GM18868 (cell line): ENCODE results near the gene CYSRT1.
A peak's percentile ranks its signal among the peaks of the same experiment; 100 is the strongest.

Source experiments
- ATAC-seq: cut with Tn5 transposase; IDR thresholded peaks from one replicate; pipeline ENCODE4 v1.9.1; 2021; ENCODE audit warnings: mild to moderate bottlenecking, moderate library complexity; ENCODE audit not compliant: unreplicated experiment

The CYSRT1 gene

DNA sequence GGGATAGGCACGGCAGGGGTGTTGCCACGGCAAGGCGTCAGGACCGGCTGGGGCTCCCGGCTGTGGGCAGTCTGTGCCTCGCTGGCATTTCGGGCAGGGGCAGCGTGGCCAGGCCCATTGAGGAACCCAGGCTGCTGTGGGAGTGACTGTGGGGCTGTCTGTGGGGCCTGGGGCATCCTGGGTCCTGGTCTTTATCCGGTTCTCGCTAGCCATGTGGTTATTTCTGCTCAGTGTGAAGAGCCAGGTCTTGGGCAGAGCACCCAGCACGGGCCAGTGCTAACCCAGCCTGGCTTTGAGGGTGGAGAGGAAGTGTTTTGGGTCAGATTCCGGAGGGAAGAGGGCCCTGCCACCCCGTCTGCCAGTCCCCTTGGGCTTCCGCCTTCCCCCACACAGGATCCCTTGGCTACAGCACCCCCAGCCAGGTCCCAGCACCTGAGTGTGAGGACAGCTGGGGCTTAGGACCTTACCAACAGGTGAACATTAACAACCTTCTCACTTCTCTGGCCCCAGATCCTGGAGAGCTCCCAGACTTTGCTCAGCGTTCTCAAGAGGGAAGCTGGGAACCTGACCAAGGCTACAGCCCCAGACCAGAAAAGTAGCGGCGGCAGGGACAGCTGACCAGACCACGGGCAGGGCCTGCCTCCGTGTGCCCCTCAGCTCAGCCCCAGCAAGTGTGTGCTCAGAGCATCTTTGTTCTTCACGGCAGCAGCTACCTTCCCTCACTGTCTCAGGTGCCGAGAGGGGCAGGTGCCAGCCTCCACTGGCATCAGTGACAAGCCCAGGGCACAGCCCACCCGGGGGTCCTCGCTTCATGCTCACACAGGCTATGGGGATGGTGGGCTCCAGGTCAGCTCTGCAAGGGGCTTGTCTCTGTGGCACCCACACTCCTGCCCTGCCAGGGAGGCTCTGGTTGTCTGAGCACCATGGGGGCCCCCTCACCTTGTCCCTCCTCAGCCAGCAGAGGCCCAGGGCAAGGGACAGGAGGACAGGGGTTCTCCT is 35.4 kb upstream of the CYSRT1 start:
- ATAC-seq = no peak

DNA sequence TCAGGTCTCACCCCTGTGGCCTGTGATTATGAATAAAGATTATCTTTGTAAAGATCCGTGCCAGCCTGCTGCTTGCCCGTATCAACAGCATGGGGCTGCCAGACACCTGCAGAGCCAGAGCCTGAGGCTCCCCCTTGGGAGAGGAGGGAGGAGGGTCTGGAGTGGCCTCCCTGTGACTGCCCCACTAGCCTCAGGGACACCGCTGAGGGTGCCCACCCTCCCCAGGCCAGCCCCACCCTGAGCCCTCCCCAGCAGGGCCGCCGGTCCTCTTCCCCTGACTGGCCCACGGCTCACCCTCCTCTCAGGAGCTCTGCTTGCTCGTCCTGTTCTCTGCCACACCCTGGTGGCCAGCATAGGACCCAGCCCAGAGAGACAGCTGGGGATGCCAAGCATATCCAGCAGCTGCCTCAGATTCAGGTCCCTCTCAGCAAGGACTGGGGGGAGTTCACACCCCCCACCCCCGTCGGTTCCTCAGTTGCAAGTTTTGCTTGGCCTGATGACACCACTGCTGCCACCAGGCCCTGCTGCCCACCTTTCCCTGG is 34.6 kb upstream of the CYSRT1 start:
- no peak for ATAC-seq

DNA sequence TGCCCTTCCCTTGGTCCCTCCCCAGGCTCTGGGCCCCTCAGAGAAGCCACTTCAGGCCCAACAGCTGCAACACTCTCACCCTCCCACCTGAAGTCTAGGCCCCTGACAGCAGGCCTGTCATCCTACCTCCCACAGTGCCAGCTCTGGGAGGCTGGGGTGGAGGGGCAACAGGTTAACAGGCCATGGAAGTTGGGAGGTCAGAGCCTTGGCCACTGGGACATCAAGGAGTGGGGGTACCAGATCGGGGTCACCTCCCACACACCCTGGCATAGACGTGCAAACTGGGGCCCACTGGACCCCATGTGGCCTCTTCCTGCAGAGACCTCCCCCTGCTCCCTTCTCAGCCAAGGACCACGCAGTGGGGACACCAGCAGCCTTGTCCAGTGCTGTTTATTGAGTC is 33.7 kb upstream of the CYSRT1 start:
- no peak for ATAC-seq

DNA sequence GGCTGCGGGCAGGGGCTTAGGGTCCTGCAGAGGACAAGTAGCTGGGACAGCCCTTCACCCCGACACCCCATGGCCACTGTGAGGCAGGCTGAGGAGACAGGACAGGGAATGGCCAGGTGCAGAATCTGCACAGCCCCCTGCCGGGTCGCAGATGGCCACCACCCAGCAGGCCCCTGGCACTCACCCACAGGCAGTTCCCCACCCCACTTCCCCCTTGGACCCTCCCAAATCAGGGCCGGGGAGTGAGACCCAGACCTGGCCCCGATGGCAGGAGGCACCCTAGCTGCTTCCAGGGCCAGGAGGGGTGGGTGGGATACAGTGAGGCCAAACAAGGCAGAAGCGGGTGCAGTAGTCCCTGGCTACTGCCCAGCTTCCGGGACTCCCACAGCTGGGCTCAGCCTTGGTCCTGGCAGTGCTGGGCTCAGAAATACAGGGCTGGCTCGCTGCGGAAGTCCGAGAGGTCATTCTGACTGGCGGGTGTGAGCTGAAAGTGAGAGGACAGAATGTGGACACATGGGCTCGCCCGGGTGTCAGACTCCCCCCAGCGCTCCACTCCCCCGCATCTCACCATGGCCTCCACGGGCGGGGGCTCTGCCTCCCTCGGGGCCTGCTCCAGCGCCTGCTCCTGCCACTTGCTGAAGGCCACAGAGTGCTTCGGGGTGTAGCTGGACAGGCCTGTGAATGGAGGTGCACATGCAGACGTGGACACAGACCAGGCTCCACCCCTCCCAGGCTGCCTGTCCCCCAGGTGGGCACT is 33.1 kb upstream of the CYSRT1 start:
- ATAC-seq = no peak

DNA sequence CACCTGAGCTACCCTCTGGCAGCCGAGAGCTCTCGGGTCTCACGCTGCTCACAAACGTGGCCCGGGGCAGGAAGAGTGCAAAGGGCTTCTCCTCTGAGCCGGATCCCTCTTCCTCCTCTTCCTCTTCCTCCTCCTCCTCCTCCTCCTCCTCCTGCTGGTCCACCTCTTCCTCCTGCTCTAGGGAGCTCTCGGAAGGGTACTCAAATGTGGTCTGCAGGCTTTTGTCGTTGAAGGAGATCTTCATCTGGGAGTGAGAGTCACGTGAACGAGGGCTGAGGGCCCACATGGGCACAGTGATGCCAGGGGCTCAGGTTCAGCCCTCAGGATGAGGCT is 32.6 kb upstream of the CYSRT1 start:
- ATAC-seq = no peak

DNA sequence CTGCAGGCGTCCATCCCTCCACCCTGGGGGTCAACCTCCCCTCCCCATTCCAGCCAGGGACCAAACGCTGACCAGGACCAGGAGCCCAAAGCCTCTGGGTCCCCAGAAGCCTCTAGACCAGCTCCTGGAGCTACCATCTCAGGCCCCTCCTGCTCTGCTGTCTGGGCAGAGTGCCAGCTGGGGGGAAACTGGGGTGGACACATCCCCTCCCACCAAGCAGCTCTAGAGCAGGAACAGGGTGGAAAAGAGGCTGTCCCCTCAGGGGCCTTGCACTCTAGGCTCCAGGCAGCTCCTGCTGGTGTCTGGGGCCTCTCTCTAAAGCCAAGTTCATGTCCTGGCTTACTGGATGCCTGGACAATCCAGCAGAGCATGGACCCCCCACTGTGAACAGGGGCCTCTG is 32.1 kb upstream of the CYSRT1 start:
- ATAC-seq = no peak

DNA sequence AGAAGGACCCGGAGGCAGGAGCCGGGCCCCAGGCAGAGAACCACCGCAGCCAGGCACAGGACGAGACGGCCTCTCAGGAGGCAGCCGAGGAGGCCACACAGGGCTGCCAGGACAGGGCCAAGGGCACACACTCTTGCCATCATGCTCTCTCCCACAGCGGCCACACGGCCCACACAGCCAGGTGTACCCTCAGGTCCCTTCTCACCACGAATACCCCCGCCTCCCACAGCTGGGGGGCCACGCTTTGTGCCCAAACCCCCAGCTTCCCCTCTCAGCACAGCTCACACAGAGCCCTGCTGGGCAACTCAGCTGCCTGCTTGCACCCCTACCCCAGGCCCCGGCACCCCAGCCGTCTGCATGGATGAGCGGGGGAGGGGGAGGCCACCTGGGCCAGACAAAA is 31.2 kb upstream of the CYSRT1 start:
- ATAC-seq = no peak

DNA sequence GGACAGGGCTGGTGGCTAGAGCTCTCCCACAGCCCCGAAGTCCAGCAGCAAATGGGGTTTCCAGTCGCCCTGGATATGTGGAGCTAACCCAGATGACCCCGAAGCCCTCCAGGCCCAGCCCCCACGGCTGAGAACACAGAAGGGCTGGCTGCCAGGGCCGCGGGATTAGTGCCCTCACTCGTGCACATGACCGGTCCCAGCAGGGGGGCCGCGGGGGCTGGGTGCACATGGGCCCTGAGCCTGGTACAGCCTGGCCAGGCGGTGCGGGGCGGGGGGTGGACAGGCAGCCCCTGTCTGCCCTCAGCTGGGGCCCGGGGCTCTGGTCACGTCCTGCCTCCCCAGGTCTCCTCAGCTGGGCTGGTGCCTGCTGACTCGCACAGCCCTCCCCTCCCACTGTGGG is 30.6 kb upstream of the CYSRT1 start:
- no peak for ATAC-seq

DNA sequence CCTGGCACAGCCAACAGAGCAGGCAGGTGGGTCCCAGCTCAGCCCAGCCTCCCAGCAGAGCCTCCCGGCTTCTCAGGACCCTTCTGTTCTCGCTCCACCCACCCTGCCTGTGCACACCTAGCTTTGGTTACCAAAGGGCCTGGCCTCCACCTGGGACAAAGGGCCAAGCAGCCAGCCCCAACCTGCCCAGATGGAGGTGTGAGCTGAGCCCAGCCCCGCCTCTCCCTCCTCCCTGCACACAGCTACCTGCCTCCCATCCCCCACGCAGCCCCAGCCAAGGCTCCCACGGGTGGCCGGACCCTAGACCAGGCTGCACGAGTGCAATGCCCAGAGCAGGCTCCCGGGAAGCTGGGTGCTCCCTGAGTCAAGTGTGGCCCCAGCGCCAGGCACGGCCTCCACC is 30.1 kb upstream of the CYSRT1 start:
- no peak for ATAC-seq

DNA sequence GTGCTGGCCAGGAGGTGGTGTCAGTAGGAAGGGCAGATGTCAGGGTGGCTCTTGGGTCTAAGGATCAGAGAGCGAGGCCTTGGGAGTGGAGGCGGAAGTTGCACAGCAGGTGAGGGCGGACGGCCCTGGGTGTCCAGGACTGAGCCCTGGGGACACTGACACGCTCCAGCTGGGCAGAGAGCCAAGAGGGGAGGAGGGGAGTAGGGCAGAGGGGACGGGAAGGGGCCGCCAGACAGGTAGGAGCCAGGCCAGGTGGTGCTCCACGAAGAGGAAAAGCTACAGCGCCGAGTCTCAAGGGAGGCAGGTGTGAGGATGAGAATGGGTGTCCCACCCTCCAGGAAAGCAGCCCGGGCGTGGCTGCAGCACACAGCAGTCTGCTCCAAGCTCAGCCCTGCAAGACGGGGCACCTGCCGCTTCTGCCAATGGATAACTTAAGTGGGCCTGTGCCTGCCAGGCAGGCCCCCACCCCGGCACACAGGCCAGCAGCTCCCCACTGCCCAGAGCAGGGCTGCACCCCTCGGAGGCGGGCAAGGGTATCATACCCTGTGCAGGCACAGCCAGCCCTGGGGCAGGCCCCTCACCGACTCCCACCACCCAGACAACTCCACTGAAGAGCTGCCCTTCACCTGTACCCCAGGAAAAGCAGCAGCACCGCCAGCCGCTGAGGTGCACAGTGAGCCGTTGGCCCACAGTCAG is 29.3 kb upstream of the CYSRT1 start:
- no peak for ATAC-seq

DNA sequence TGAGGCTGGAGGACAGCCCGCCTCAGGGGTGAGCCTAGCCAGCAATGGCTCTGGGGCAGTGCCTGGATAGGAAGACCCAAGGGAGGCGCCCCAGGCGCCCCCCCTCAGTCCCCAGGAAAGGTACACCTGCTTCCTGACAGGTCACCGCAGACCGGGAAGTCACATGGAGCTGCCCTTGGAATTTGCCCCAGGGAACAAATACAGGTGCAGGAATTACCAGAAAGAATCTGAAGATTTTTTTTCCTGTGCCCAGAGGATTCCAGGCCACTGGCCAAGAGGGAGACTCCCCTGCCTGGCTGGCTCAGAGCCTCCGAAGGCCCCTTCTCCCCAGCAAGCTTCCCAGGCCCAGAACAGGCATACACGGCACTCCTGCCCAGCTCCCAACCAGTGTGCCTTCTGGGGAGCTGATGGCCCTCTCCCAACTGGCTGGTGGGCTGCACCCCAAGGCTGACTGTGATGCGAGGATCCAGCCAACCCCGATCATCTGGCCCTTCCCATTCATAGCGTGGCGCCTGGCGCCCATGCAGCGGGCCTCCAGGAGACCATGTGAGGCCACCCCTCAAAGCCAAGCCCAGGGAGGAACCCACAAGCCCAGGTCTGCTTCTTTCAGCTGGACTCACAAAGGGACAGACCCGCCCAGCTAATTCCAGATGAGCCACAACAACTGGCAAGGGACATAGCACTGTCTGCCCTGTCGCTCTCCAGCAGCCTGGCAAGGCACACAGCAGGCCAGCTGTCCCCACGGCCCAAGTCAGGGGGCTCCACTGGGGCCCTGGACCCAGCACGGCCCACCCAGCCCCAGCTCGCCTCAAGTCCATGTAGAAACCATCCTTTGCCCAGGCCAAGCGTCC is 26.7 kb upstream of the CYSRT1 start:
- no peak for ATAC-seq

DNA sequence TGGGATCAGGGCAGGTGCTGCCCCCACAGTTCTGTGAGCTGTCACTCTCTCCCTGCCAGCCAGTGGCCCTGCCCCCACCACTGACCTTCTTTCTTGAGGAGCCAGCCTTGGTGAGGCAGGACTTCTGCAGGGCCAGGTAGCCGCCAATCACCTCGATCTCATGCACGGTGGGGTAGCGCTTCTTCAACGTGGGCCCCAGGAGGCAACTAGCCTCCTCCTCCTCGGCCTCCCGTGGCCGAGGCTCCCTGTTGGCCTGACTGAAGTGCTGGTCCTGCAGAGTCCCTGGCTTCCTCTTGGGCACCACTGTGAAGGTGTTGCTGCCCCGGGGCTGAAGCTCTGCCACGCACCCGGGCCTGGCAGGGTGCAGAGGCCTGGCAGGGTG is 26.1 kb upstream of the CYSRT1 start:
- no peak for ATAC-seq

DNA sequence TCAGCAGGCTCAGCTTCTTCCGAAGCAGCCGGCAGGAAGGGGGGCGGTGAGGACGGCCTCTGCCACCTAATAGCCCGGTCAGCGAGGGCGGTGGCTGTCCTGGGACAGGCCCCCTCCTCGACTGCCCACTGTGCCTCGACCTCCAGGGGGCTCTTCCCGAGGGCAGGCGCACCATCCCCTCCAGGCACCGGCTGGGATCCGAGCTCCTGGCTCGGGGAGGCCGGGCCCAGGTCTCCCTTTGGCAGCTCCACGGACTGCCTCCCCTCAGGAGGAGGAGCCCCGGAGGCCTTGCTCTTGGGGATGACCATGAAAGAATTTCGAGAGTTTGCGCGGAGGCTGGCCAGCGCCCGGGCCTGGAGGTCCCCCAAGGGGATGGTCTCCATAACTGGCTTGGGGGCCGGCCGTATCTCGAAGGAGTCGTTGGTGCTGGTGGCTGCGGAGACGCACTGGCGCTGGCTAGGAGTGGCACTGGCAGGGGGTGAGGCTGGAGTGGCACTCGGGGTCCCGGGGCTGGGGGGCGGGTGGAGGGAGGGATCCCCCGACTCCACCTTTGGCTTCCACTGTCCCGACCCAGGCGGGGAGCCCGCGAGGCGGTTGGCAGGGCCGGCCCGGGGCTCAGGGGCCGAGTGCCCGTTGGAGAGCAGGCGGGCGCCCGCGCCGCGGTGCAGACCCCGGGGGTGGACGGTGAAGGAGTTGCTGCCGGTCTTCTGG is 25.4 kb upstream of the CYSRT1 start:
- ATAC-seq = no peak

DNA sequence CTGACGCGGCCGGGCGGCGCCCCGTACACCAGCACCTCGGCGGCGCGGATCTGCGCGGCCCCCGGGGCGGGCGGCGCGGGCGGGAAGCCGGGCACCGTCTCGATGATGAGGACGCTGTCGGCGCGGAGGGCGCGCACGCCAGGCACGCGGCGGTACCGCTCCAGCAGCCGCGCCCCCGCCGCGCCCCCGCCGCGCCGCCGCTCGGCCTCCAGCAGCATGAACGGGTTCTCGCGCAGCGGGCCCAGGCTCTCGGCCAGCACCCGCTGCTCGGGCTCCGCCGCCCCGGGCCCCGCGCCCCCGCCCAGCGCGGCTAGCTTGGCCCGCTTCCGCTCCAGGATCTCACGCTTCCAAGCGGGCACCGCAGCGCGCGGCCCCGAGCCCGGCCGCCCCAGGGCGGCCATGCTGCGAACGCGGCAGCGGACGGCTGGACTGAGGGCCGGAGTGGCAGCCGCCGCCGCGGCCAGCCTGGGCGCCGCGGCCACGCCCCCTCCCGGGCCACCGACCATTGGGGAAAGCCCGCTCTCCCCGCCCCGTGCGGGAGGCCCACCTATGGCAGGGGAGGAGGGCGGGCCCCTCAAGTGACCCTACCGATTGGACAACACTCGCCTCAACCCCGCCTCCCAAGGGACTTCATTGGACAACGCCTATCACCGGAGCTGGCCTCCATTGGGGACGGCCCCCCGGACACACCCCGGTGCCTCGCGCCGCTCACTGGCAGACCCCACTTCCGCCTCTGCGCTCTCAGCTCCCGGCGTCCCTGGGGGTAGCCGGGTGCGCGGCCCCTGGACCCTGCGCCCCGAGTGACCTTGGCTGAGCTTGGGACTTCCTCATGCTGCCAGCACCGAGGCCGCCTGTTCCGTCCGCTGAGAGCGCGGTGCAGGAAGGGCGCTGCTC is 24.4 kb upstream of the CYSRT1 start, which contains the start of gene TPRN:
Gene TPRN (minus strand): TSS at position 431 of the 894 bp plus-strand sequence. CDS start 30 bp downstream, at position 401.
- ATAC-seq = peak; percentile 88

DNA sequence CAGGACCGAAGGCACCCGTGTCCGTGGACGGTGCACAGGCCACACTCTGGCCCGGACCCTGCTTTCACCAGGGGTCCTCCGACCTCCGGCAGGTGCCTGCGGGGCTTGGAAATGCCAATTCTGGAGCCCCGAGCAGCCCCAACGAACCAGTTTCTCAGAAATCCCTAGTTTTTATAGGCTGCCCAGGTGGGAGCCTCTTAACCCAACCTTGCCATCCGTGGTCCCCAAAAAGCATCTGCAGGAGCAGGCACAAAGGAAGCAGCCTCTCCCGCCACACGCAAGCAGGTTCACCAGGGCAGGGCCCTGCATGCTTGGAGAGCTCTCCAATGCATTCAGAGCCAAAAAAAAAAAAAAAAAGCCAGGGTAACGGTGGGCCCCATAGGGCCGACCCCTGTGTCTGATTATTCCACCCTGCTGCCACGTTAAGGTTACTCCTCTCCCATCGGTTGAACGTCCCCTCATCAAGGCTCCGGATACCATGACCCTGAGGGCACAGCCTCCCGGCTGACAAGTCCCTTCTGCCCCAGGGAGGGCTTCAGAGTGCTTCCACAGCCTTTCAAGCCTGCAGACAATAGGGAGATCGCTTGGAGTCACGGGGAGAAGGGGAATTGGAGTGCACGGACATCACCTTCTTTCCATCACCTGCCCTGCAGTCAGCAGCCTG is 23.6 kb upstream of the CYSRT1 start:
- ATAC-seq = no peak

DNA sequence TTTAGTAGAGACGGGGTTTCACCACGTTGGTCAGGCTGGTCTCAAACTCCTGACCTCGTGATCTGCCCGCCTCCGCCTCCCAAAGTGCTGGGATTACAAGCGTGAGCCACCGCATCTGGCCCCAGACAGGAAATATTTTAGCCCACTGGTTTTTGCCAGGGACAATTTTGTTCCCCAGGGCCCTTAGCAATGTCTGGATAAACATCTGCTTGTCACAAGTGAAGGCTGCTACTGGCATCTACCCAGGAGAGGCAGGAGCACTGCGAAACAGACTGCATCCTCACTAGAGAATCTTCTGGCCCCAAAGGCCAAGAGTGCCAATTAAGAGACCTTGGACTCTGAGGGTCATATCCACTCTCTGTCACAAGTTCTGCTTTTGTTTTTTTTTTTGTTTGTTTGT is 22.0 kb upstream of the CYSRT1 start:
- no peak for ATAC-seq

DNA sequence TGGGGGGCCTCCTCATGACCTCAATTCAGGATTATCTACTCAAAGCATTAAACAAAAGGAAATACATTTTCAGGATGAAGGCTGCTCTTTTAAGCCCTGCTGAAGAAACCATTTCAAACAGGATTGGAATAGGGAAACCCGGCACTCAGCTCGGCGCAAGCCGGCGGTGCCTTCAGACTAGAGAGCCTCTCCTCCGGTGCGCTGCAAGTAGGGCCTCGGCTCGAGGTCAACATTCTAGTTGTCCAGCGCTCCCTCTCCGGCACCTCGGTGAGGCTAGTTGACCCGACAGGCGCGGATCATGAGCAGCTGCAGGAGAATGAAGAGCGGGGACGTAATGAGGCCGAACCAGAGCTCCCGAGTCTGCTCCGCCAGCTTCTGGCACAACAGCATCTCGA is 20.2 kb upstream of the CYSRT1 start:
- ATAC-seq = no peak
